NCI-H2171 treated with DMSO at 0.1 percent for 48 hours (cell line): ENCODE data around the gene OR9Q1.
"Not testable (repeated sequence)": the region's sequence is repeated elsewhere in the genome, so short reads cannot be mapped to it uniquely, and the experiment has no call there.

Experiments used
- DNase-seq: peaks from one replicate; lab custom pipeline; 2025; lab: John Stamatoyannopoulos, UW

The OR9Q1 gene, protein sequence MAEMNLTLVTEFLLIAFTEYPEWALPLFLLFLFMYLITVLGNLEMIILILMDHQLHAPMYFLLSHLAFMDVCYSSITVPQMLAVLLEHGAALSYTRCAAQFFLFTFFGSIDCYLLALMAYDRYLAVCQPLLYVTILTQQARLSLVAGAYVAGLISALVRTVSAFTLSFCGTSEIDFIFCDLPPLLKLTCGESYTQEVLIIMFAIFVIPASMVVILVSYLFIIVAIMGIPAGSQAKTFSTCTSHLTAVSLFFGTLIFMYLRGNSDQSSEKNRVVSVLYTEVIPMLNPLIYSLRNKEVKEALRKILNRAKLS

GRCh38 chr11:58023435-58023931 lies at the start of gene OR9Q1:
Gene OR9Q1 (plus strand): TSS chr11:58023881. CDS start chr11:58179445, 155,564 bp downstream.
- DNase-seq, result no peak

GRCh38 chr11:57974132-57974531 lies 49.5 kb upstream of the OR9Q1 start:
- DNase-seq, result no peak

DNA sequence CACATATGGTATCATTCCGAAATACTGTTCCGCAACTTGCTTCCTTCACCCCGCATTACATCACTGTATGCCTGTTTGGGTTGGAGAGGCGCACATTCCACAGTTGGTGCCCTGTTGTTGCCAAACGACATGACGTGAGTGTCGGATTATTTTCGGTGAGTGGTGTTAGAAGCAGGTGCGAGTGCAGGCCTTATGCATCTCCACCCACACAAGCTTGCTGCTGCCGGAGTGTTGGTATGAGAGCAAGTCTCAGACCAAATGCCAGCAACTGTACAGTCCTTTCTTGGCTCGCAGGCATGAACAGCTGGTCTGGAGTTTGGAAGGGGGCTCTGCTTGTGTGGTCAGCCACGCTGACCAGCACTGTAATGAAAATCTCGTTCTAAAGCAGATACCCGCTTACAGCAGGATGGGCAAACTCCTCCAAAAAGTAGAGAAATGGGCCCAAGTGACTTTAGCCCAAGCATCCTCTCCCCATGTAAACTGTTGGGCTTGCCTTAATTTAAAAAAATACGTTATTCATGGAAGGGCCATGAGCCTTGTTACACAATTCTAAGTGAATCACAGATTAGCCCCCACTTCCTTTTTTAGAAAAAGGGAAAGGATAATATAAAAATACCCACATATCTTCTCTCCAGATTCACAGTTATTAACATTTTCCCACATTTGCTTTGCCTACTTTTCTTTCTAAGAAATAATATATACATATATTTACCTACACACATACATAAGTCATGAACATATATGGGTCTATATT lies 48.7 kb upstream of the OR9Q1 start:
- DNase-seq, result no peak

DNA sequence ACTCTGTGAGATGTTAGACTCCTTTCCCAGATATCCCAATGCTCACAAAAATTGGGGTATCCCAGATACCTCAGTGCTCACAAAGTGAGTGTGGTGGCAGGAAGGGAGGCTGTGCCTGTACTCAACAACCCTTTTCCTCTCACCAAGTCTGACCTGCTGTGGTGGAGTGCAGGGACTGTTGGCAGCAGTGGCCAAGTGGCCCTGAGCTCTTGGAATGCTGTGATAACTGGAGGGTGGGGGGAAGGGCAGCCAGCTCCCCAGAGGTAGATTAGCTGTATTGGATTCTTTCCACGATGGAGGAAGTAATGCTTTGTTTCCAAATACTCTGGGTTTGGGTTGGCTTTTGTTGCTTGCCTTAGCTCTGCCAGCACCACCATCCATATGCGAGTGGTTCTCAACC lies 46.0 kb upstream of the OR9Q1 start:
- no peak for DNase-seq

DNA sequence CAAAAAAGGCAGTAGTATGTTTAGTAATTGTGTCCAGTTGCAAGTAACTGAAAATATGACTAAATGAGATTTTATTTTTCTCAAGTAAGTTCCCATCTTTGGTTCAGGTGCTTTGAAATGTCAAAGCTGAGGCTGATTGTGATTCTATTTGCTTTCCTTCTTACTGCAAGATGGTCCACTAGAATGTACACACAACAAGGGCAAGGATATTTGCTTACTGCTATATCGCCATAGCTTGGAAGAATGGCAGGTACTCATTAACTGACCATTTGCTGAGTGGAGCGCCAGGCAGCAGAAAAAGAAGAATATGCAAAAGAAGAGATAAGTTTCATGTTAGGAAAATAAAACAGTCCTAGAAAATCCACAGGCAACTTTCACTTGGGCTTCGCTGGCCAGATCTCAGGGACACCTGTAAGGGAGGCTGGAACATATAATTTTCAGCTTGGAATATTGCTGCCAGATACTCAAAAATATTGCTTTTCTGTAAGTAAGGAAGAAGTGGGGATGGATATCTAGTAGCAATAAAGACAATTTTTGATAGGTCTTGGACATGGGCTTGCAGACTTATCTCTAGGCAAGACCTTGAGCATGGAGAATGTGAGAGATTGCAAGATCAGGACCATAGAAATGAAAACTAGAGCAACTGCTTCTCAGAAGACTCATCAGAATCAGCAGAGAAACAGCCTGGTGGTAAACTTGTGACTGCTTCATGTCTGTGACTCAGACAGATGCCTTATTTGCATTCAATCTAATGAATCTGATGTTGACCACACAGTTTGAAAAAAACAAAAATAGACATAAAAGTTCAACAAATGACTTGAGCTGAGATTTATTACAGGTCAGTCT lies 44.8 kb upstream of the OR9Q1 start:
- DNase-seq, result no peak

DNA sequence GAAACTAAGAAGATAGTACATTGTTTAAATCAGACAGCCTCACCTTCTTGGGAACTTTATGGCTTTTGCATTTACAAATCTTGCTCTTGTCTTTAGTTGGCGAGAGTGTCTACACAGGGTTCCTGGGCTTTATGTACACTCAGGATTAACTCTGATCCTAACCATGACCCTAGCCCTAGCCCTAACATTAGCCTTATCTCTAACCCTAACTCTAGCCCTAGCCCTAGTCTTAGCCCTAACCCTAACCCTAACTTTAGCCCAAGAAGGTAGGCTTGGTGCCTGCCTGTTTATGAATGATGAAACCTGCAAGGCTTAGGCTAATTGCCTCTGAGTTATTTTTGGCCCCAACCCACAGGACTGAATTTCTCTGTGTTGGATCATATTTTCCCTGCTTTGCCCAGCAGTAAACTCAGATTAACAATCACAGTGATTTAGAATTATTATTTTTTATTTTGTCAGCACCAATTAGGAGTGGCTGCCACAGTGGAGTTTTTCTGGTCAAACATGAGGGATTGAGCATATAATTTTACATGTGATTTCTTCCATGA lies 44.1 kb upstream of the OR9Q1 start:
- no peak for DNase-seq

DNA sequence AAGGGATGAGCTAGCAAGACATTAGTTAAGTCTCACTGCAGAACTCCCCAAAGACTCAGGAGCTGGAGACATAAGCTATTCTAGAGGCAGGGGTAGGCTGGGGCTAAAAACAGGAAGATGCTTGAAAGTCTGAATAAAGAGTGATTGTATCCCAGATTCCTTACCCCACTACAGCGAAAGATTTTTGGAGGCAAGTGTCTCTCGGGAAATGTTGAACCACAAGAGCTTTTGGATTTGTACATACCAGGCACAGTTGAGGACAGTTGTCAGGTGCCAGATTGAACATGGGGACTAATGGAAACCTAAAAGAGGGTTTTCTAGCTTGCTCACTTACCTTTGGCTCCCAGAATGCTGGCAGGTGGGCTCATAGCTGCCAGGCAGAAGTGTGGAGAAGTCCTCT lies 43.5 kb upstream of the OR9Q1 start:
- DNase-seq, result no peak

GRCh38 chr11:57981536-57981935 lies 42.1 kb upstream of the OR9Q1 start:
- DNase-seq, result no peak

DNA sequence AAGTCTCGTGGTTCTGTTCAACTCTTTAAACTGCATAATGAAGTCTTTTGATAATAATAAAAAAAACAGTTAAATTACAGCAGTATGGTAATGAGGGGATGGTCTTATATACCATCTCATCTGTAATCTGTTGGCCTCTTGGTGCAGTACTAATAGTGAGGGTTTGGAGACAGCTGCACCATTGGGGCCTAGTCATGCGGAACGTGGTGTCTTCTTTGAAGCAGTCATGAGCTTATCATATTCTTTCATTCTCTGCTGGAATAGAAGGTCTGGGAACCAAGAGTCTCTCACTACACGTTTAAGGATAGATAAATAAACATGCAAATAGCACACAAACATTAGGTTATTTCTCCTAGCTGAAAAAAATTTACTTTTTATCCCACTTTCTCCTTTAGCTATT lies 40.9 kb upstream of the OR9Q1 start:
- DNase-seq, result no peak

DNA sequence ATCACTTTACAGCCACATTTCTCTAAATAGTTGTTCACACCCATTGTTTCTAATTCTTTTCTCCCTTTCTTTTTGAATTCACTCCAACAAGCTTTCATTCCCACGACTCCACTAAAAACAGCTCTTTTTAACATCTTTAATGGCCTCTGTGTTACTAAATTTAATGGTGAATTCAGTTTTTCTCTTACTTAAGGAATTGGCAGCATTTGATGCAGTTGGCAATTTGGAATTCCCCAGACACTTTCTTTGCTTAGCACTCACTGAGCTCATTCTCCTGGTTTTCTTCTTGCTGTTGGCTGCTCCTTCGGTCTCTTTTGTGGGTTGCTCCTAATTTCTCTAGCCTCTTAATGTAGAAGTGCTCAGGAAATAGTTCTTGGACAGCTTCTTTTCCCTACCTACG lies 40.5 kb upstream of the OR9Q1 start:
- no peak for DNase-seq

DNA sequence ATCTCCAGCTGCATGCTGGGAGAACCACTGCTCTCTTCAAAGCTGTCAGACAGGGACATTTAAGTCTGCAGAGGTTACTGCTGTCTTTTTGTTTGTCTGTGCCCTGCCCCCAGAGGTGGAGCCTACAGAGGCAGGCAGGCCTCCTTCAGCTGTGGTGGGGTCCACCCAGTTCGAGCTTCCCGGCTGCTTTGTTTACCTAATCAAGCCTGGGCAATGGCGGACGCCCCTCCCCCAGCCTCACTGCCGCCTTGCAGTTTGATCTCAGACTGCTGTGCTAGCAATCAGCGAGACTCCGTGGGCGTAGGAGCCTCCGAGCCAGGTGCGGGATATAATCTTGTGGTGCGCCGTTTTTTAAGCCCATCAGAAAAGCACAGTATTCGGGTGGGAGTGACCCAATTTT lies 24.2 kb upstream of the OR9Q1 start:
- not testable (repeated sequence) for DNase-seq

- DNase-seq, result not testable (repeated sequence)
These were observed 23.7 kb upstream of the OR9Q1 start for GRCh38 chr11:58000021-58000420.

DNA sequence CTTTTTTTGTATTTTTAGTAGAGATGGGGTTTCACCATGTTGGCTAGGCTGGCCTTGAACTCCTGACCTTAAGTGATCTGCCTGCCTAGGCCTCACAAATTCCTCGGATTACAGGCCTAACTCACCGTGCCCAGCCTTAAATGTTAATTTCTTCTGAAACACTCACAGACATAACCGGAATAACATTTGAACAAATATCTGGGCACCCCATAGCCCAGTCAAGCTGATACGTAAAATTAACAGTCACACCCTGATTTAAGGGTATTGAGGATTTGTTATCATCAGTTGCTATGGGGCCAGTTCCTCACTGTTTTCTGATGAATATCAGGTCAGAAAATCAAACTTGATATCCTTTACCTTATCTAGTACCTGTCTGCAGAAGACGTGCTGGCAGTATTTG lies 23.0 kb upstream of the OR9Q1 start:
- no peak for DNase-seq

GRCh38 chr11:58003036-58003435 lies 20.6 kb upstream of the OR9Q1 start:
- no peak for DNase-seq

GRCh38 chr11:58003591-58003990 lies 20.1 kb upstream of the OR9Q1 start:
- DNase-seq, result no peak

DNA sequence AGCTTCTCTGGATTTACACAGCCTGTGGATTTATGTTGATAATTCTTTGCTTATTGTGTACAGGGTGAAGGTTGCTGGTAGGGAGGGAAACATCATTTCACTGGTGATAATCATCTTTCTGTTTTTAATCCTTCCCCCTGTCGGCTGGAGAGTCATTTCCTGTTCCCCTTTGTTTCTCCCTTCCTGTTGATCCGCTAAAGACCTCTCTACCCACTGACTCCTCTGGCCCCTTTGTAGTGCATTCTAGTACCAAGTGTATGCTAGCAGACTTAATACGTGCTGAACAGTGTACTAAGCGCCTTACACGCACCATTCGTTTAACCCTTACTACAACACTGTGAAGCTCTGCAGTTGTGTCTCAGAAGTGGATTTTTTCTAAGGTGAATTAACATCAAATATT lies 19.0 kb upstream of the OR9Q1 start:
- no peak for DNase-seq

GRCh38 chr11:58006940-58007339 lies 16.7 kb upstream of the OR9Q1 start:
- DNase-seq, result no peak

- DNase-seq, result no peak
These were observed 11.9 kb upstream of the OR9Q1 start for GRCh38 chr11:58011771-58012170.

DNA sequence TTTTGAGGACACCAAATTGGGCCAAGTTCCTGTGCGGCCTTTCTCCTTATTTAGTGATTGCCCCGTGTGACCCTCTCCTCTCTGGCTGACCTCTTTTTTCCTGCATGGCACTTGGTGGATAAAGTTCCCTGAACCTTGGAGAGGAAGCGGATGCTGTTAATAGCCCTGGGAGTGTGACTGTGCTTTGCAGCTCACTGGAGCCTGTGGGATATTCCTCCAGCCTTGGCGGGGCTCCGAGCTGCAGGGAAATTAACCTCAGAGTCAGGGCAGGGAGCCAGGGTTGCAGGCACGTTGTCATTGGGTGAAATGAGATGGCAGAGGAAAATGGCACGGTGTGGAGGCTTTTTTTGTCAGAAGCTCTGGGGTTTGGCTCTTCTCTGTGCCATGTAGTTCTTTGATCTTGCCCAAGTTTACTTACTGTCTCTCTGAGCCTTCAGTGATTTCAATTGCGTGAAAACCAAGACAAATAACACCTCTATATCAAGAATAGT lies 965 bp downstream of the OR9Q1 start:
- DNase-seq, result no peak

DNA sequence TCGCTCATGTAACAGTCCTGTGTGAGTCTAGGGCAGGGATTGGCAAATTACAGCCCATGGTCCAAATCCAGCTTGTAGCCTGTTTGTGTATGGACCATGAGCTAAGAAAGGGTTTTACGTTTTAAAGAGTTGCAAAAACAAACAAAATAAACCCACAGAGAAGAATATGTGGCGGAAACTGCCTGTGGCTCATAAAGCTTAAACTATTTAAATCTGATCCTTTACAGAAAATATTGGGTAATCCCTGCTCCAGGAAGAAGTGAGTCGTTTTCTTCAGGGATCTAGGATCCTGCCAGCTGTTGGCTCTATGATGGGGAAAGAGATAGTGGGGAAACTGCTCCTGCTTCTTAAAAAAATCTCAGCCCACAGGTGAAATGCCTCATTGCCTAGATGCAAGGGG lies 3.7 kb downstream of the OR9Q1 start:
- no peak for DNase-seq

DNA sequence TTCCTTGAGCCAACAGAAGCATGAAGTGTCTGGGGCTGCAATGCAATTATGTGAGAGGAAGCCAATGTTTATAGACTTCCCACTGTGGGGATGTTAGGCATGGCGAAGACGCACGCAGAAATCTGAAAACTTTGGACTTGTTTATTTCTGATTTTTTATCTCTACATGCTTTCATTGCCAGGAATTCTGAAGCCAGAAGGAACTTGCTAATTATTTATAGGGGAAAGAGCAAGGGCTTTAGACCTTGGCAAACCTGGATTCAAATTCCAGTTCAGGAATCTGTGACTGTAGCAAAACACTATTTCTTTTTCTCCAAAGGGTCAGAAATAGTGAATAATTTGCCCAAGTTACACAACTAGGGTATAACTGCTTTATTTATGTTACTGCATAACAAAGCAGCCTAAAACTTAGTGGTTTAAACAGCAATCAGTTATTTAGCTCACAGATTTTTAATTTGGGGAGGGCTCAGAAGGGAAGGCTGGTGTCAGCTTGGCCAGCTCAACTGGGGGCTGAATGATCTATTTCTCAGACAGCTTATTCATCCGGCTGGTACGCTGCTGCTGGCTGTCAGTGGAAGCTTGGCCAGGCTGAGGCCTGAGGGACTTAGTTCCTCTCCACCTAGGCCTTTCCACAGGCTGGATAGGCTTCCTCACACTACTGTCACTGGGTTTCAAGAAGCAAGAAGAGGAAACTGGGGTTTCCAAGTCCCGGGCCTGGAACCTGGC lies 5.2 kb downstream of the OR9Q1 start:
- no peak for DNase-seq
